AG09309 (cell line): ENCODE measurements around the gene TRPM1.

Source experiments
- DNase-seq: peaks from one replicate; pipeline ENCODE4 v3.0.0-alpha.2; 2010; ENCODE audit warnings: low read depth
- H3K4me3 ChIP-seq: 2 replicates; pipeline ENCODE4 v1.5.1; 2011; ENCODE audit warnings: mild to moderate bottlenecking, low read depth, low read length, moderate library complexity; ENCODE audit not compliant: control insufficient read depth
- TF ChIP-seq, protein P1 (sequence below): IDR thresholded peaks from 2 replicates; pipeline ENCODE4 v1.5.1; 2011; ENCODE audit warnings: mild to moderate bottlenecking, low read depth, low read length, inconsistent platforms; ENCODE audit not compliant: insufficient read depth, control insufficient read depth; ENCODE audit errors: missing control alignments

TRPM1 gene

DNA sequence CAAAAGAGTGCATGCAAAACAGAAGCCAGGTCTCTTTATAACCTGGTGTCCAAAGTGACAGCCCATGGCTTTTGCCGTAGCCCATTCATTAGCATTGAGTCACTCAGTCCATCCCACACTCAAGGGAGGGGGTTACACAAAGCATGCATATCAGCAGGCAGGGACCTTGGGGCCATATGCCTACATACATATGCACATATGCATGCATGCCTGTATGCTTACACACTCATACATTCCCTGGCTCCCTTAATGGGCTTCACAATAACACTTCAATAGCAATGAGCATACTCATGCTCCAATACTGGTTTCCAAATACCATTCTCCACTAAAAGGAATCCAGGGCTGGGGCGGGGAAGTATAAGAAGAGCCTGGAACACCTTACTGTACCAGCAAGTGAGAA is 22.0 kb downstream of the TRPM1 start:
- TF ChIP-seq, protein P1, sequence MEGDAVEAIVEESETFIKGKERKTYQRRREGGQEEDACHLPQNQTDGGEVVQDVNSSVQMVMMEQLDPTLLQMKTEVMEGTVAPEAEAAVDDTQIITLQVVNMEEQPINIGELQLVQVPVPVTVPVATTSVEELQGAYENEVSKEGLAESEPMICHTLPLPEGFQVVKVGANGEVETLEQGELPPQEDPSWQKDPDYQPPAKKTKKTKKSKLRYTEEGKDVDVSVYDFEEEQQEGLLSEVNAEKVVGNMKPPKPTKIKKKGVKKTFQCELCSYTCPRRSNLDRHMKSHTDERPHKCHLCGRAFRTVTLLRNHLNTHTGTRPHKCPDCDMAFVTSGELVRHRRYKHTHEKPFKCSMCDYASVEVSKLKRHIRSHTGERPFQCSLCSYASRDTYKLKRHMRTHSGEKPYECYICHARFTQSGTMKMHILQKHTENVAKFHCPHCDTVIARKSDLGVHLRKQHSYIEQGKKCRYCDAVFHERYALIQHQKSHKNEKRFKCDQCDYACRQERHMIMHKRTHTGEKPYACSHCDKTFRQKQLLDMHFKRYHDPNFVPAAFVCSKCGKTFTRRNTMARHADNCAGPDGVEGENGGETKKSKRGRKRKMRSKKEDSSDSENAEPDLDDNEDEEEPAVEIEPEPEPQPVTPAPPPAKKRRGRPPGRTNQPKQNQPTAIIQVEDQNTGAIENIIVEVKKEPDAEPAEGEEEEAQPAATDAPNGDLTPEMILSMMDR: no peak
- DNase-seq: no peak
- no peak overlapping the region for H3K4me3 ChIP-seq

DNA sequence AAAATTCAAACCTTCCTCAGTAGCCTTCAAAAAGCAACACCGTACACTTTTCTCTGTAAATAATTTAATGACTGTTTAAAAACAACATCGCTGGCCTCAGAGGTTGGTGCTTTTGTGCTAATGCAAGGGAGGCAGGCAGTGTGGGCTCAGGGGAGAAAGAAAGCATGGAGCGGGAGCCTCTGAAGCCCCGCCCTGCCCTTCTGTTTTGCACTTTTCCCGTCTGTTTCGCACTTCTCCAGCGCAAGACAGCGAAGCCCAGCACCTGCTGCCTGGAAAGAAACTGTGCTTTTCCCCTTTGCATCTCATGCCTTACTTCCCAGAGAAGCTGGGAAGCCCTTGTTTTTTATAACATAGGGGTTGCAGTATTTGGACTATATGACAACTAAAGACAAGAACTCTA is 23.1 kb downstream of the TRPM1 start:
- TF ChIP-seq, protein P1: no peak

GRCh38 chr15:31077941-31078340 is 23.6 kb downstream of the TRPM1 start:
- H3K4me3 ChIP-seq: no peak overlapping the region
- TF ChIP-seq, protein P1: no peak
- no peak for DNase-seq

More for the DNA sequence above, 23.1 kb downstream of the TRPM1 start:
- no peak overlapping the region for H3K4me3 ChIP-seq
- no peak for DNase-seq

GRCh38 chr15:31077181-31077580 is 24.3 kb downstream of the TRPM1 start:
- DNase-seq: no peak
- H3K4me3 ChIP-seq: no peak overlapping the region
- TF ChIP-seq, protein P1: no peak

DNA sequence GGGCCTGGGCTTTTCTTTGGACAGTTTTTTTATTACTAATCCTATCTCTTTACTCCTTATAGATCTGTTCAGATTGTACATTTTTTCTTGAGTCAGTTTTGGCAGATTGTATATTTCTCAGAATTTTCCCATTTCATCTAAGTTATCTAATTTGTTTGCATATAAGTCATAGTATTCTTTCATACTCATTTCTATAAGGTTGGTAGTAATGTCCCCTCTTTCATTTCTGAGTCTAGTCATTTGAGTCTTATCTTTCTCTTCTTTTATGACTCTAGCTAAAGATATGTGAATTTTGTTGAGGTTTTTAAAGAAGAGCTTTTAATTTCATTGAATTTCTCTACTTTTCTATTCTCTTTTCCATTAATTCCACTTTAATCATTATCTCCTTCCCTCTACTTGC is 27.2 kb downstream of the TRPM1 start:
- TF ChIP-seq, protein P1: no peak
- no peak overlapping the region for H3K4me3 ChIP-seq
- DNase-seq: no peak

DNA sequence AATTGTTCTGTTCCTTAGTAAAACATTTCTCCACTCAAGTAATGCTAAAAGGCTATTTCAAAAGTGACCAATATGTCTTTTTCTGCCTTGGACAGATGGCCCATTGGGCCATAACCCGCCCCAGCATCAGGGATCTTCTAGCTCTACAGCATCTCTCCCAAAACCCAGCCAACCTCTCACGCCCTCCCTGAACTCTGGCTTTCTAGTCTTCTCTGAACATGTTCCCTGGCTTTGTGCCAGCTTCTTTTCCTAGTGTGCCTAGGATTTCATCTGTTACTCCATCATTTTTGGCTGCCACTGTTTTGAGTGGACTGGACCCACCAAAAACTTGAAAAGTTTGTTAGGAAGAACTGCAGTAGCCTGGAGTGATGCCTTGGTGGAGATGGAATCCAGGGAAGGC is 30.7 kb downstream of the TRPM1 start:
- TF ChIP-seq, protein P1: no peak
- H3K4me3 ChIP-seq: no peak overlapping the region
- no peak for DNase-seq

GRCh38 chr15:31069360-31070000 is 32.0 kb downstream of the TRPM1 start:
- H3K4me3 ChIP-seq: no peak overlapping the region
- TF ChIP-seq, protein P1: no peak
- DNase-seq: peak; percentile 59
